ENCODE results near the gene GAR1.
"Not testable (repeated sequence)": the region's sequence is repeated elsewhere in the genome, so short reads cannot be mapped to it uniquely, and the experiment has no call there.

- not testable (repeated sequence) for TF ChIP-seq CTCF, POLR2AphosphoS5, EP300 (IDR thresholded peaks at IDR 0.05)
Observed at GRCh38 chr4:109859426-109860300, 44.1 kb downstream of the GAR1 start.
